ENCODE measurements around the gene TMPRSS13. TPM values are rescaled to one million over a fixed set of nuclear protein-coding genes. Genes with fewer than 3 reads are reported as not detected.
A peak's percentile ranks its signal among the peaks of the same experiment; 100 is the strongest.

Gene TMPRSS13
- total and polyA plus RNA-seq, 12 donors, result 0.12 to 1.3 (median 0.56) TPM

DNA sequence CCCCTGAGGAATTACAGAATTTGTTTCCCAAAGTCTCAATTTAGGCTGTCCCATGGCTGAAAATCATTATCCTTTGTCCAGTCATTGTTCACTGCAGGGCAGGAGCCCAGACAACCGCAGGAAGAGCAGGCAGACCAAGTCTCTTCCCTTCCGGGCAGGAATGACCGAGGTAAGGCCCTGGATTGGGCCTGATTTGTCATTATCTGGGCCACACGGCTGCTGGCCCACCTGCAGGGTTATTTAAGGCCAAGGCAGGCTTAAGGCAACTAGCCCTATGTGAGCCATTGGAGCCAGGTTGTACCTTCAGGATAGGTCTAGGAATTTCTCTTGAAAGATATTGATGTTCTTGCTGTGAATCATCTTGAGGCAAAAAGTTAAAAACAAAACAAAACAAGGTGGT lies 47.2 kb upstream of the TMPRSS13 start:
- Histone ChIP-seq H3K4me1 (replicated peaks in 1 of 2) (no peaks in the 10 kb centered on the region), H3K9me3 (replicated peaks in 1 of 3) (no peaks in the 10 kb centered on the region), H3K4me3 (no peak overlapping the region), H3K27me3 (no peaks in the 10 kb centered on the region), H3K36me3 (replicated peaks in 1 of 2) (no peaks in the 10 kb centered on the region), H3K27ac (peak overlapping the region in 1 of 5 donors; percentile 45)
- TF ChIP-seq, protein P1, sequence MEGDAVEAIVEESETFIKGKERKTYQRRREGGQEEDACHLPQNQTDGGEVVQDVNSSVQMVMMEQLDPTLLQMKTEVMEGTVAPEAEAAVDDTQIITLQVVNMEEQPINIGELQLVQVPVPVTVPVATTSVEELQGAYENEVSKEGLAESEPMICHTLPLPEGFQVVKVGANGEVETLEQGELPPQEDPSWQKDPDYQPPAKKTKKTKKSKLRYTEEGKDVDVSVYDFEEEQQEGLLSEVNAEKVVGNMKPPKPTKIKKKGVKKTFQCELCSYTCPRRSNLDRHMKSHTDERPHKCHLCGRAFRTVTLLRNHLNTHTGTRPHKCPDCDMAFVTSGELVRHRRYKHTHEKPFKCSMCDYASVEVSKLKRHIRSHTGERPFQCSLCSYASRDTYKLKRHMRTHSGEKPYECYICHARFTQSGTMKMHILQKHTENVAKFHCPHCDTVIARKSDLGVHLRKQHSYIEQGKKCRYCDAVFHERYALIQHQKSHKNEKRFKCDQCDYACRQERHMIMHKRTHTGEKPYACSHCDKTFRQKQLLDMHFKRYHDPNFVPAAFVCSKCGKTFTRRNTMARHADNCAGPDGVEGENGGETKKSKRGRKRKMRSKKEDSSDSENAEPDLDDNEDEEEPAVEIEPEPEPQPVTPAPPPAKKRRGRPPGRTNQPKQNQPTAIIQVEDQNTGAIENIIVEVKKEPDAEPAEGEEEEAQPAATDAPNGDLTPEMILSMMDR (IDR thresholded peaks at IDR 0.05), result no peak
- no peak for TF ChIP-seq POLR2A (IDR thresholded peaks at IDR 0.05)
- 86 to 90% (median 89%) methylated on average over 4 of the region's 4 CpGs for WGBS, 4 donors
- intact Hi-C loops (cut with DNase I), result no loop called here
- DNase-seq, result no peak

DNA sequence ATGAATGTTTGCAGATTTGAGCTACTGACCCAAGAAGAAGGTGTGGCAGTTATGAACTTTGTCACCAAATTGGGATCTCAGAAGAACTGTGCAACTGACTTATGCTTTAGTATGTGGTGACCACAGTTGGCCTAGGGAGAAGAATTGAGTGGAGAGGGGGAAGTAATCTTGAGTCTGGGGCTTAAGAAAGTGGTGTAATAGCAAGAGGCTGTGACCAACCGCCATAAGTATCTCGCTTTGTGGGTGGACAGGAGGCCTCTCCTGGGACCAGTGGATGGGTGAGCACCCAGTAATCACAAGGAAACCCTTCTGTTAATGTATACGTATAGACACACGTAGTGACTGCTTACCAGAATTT lies 44.3 kb upstream of the TMPRSS13 start:
- Histone ChIP-seq H3K9me3 (replicated peaks in 1 of 3) (no peaks in the 10 kb centered on the region), H3K36me3 (replicated peaks in 1 of 2) (no peaks in the 10 kb centered on the region), H3K27me3 (no peaks in the 10 kb centered on the region), H3K4me1 (replicated peaks in 1 of 2) (no peaks in the 10 kb centered on the region), H3K4me3 (no peak overlapping the region), H3K27ac (peak overlapping the region in 1 of 5 donors; percentile 20)
- WGBS, 4 donors, result 74 to 87% (median 81%) methylated on average over 4 of the region's 4 CpGs
- intact Hi-C loops (cut with DNase I), result no loop called here
- no peak for DNase-seq
- TF ChIP-seq POLR2A (IDR thresholded peaks at IDR 0.05), result no peak
- TF ChIP-seq, protein P1 (IDR thresholded peaks at IDR 0.05), result no peak

DNA sequence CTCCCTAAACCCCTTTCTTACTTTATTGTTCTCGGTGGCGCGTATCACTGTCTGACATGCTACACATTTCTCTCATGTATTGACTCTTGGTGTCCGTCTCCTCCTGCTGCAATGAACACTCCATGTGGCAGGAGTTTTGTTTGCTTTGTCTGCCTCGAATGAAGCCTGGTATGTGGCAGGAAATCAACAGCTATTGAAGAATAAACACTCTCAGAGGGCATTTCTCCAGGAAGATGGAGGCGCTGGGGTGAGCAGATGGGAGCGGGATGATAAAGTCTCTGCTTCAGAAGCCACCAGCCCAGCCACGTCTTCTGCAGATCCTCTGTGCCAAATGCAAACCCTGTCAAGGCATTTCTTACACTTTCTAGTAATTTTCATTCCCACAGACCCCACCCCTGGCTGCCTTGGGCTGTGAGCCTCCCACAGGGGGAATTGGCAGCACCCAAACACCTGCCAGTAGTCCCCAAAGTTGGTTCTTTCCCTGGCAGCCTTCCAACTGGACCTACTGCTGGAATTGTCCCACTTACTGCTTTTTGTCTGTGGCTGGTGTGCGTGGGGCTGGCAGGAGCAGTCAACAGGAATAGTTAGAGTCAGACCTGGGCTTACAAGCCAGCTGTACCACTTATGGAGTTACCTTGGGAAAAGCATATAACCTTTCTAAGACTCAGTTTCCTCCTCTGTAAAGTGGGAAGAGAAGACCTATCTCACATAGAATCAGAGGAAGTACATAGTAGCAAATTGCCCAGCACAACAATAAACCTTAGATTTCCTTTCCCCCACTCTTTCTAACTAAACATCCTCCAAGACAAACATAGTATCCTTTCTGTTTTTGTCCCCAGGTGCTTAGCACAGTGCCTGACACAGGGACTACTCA lies 43.7 kb upstream of the TMPRSS13 start:
- intact Hi-C loops (cut with DNase I), result no loop called here
- no peaks in the 10 kb centered on the region for H3K4me1 ChIP-seq (replicated peaks in 1 of 2)
- DNase-seq, result no peak
- H3K4me3 ChIP-seq, result no peak overlapping the region
- no peaks in the 10 kb centered on the region for H3K27me3 ChIP-seq
- H3K27ac ChIP-seq, result no peak overlapping the region
- TF ChIP-seq, protein P1 (IDR thresholded peaks at IDR 0.05), result no peak
- TF ChIP-seq POLR2A (IDR thresholded peaks at IDR 0.05), result no peak
- WGBS, 4 donors, result 51 to 59% (median 54%) methylated on average over 9 of the region's 9 CpGs
- no peaks in the 10 kb centered on the region for H3K36me3 ChIP-seq (replicated peaks in 1 of 2)
- no peaks in the 10 kb centered on the region for H3K9me3 ChIP-seq (replicated peaks in 1 of 3)

DNA sequence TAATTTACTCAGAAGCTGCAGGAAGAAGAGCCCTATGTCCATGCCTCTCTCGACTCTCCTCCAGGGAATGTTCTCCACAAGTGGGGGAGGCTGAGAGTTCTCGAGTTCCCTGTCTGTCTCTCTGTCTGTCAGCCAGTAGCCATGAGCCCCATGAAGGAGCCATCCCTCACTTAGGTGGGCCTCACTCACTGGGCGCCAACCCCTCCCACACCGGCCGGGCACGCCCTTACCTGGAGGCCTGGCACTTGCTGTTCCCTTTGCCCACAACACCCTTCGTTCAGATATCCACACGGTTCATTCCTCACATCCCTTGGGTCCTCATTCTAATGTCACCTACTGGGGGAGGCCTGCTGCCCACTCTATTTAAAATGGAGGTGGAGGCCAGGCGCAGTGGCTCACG lies 42.8 kb upstream of the TMPRSS13 start:
- Histone ChIP-seq H3K27ac (no peak overlapping the region), H3K4me3 (no peak overlapping the region), H3K27me3 (no peaks in the 10 kb centered on the region), H3K4me1 (replicated peaks in 1 of 2) (no peaks in the 10 kb centered on the region), H3K36me3 (replicated peaks in 1 of 2) (no peaks in the 10 kb centered on the region), H3K9me3 (replicated peaks in 1 of 3) (no peaks in the 10 kb centered on the region)
- TF ChIP-seq, protein P1 (IDR thresholded peaks at IDR 0.05), result no peak
- DNase-seq, result no peak
- intact Hi-C loops (cut with DNase I), result no loop called here
- 76 to 85% (median 81%) methylated on average over 10 of the region's 10 CpGs for WGBS, 4 donors
